Measurements from ENCODE around the gene DNAI4.

DNA sequence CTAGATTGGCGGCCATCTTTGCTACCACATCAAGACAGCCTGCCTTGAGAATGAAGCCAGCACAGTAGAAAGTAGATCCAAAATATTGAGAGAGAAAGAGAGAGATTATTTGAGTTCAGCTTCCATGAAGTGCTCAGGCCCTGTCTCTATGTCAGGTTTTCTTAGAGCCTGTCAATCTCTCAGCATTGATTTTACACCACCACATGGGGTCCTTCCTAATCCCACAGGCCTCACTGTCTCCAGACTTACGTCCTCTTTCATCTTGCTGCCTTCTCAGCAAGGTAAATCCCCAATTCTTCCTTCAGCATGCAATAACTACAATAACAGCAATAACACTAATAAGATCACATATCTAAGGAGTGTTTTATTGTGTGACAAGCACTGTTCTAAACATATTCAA, 151.4 kb downstream of the DNAI4 start:
- TF ChIP-seq, protein P1, sequence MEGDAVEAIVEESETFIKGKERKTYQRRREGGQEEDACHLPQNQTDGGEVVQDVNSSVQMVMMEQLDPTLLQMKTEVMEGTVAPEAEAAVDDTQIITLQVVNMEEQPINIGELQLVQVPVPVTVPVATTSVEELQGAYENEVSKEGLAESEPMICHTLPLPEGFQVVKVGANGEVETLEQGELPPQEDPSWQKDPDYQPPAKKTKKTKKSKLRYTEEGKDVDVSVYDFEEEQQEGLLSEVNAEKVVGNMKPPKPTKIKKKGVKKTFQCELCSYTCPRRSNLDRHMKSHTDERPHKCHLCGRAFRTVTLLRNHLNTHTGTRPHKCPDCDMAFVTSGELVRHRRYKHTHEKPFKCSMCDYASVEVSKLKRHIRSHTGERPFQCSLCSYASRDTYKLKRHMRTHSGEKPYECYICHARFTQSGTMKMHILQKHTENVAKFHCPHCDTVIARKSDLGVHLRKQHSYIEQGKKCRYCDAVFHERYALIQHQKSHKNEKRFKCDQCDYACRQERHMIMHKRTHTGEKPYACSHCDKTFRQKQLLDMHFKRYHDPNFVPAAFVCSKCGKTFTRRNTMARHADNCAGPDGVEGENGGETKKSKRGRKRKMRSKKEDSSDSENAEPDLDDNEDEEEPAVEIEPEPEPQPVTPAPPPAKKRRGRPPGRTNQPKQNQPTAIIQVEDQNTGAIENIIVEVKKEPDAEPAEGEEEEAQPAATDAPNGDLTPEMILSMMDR (optimal IDR thresholded peaks at IDR 0.05 in 1 of 3, IDR thresholded peaks at IDR 0.05 in 1 of 3, conservative IDR thresholded peaks at IDR 0.05 in 1 of 3; ENCODE audit: extremely low read depth in 1 of 3, insufficient read depth in 2 of 3, low read length in 3 of 3): no peak
- no peak for TF ChIP-seq EZH2 (IDR thresholded peaks at IDR 0.05; ENCODE audit: low read length)
